Heart right ventricle (tissue), 16 donors: Measurements from ENCODE around the gene TMEM203. TPM values are rescaled to one million over a fixed set of nuclear protein-coding genes. Genes with fewer than 3 reads are reported as not detected.

Experiments used
- ATAC-seq, 8 donors: fragments of 200-7000 bp; cut with Tn5 transposase; one replicate each; pipeline ENCODE4 v1.9.1; 2020; ENCODE audit warnings: mild to moderate bottlenecking in 8 of 8, moderate library complexity in 8 of 8, moderate number of reproducible peaks in 1 of 8
- DNase-seq, 2 donors: peaks; one replicate each; pipeline ENCODE4 v3.0.0-alpha.2; 2020
- H3K27ac ChIP-seq, 10 donors: fragments of 200-600 bp; sonication (generic) in 2 of 10; one replicate each; pipeline versions ENCODE4 v1.5.0 to v1.8.0; 2020 to 2022; ENCODE audit warnings: mild to moderate bottlenecking in 3 of 10
- H3K27me3 ChIP-seq, 7 donors: fragments of 200-600 bp; one replicate each; pipeline ENCODE4 v1.8.0; 2021 to 2022; ENCODE audit warnings: mild to moderate bottlenecking in 2 of 7
- H3K36me3 ChIP-seq, 9 donors: fragments of 200-600 bp; sonication (generic) in 1 of 9; one replicate each; pipeline versions ENCODE4 v1.5.0 to v1.8.0; 2020 to 2022; ENCODE audit warnings: mild to moderate bottlenecking in 2 of 9
- H3K4me1 ChIP-seq, 9 donors: fragments of 200-600 bp; sonication (generic) in 1 of 9; one replicate each; pipeline versions ENCODE4 v1.5.0 to v1.8.0; 2020 to 2022; ENCODE audit warnings: mild to moderate bottlenecking in 4 of 9
- H3K4me3 ChIP-seq, 10 donors: fragments of 200-600 bp; sonication (generic) in 2 of 10; one replicate each; pipeline versions ENCODE4 v1.5.0 to v1.8.0; 2020 to 2022; ENCODE audit warnings: mild to moderate bottlenecking in 7 of 10, moderate library complexity in 2 of 10
- H3K9me3 ChIP-seq, 11 donors: fragments of 200-600 bp in 10 of 11; sonication (generic) in 2 of 11; one replicate each; pipeline versions ENCODE4 v1.5.0 to v1.8.0; 2013 to 2022; ENCODE audit warnings: mild to moderate bottlenecking in 2 of 11, control low read depth in 1 of 11, moderate library complexity in 1 of 11
- WGBS, 2 donors: extraction: QIAGEN DNeasy Blood & Tissue Kit; methylation state at CpG; one replicate each; pipeline ENCODE4 v1.1.7; 2013; ENCODE audit warnings: inconsistent platforms in 1 of 2; 5-methylcytosine and 5-hydroxymethylcytosine counted together
- intact Hi-C, 10 donors: fragments of 100-400 bp; cut with DNase I; formaldehyde crosslinking; loops; one replicate each; pipeline versions ENCODE4 v1.11.1 to v1.14.2; 2022
- polyA plus RNA-seq, 2 donors: library from polyadenylated mRNA; stranded (reverse); fragments of 200-250 nt; gene quantifications; one replicate each; pipeline ENCODE4 v1.2.3, GENCODE V29; 2013
- total RNA-seq, 10 donors: library from RNA; stranded (reverse); fragmentation: NEBNext Ultra II Directional in 3 of 10; extraction: Animal tissue kit (Norgen Biotek cat#: 25700) in 3 of 10; gene quantifications; one replicate each; pipeline versions ENCODE4 v1.2.1 to v1.2.4, GENCODE V29; 2021 to 2023
- TF ChIP-seq, protein P1 (sequence below), 9 donors: fragments of 200-600 bp; sonication (generic) in 2 of 9; IDR thresholded peaks; one replicate each; pipeline versions ENCODE4 v1.5.0 to v1.8.0; 2021 to 2022; ENCODE audit warnings: antibody characterized with exemption in 9 of 9, mild to moderate bottlenecking in 5 of 9, moderate library complexity in 1 of 9
- donor health status: Arrhythmogenic right ventricular cardiomyopathy.
- donor health status: ischemic (EF 13 %, LVEDD 7.1; RV severe dilation, severe dysfunction).
- donor health status: healthy with polysubstance abuse.
- donor health status: DM: no; HTN: yes; CAD: no.
- donor health status: DM: no; HTN: no; CAD: no.
- donor health status: ischemic (EF 25% LVEDD 6.9; RV normal size, moderate dysfunction).
- donor health status: ischemic (EF 25% LVEDD 5.7; RV mildly dilated, moderate dysfunction).
- donor health status: healthy.
- donor health status: DM: yes; HTN: yes; CAD: no.
- donor health status: Ischemic cardiomyopathy.
- donor health status: ischemic (EF 35%, LVEDD 5.7; RV mildly dilated, moderate dysfunction).
- donor health status: nonischemic (EF 11% LVEDD 7.7; RV severe dilation, severe dysfunction).
- donor health status: DM: yes; HTN: yes; CAD: no.
- donor health status: PGD.
- donor health status: ischemic (EF 29% LVEDD 5.4; RV normal size, mild dysfunction).
- donor health status: nonischemic (EF 23%, LVEDD 6.1; RV moderate dilation, normal function).

TMEM203 gene
- total and polyA plus RNA-seq, 12 donors = 36.4 to 51.2 (median 41.7) TPM

DNA sequence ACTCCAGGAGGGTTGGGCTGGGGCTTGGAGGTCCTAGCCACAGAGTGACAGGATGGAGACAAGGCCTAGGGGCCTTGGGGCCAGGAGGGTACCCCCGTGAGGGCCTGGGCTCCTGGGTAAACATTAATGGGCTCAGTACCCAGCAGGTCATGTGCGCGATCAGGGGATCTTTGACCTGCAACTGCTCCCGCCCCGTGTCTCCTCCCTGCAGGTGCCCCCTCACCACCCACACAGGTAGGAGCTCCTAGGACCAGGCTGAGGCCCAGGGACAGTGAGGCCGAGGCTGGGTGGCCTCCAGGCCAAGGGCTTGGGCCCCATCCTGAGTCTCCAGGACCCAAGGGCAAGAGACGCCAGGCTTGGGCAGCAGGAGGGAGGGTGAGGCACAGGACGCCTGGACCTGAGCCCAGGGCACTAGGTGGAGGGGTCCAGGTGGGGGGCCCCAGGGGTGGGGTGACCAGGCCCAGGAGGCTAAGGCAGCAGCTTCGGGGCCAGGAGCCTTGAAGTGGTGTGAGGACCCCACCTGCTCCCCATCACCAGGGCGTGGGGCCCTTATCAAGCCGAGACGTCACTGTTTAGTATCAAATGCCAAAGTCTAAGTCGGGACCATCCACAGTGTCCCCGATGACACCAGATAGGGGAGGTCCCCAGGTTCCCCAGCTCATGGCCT lies 25.4 kb upstream of the TMEM203 start, which contains the start of gene SLC34A3:
SLC34A3 (plus strand) TSS at position 197 of the 667 bp plus-strand sequence. CDS start 802 bp downstream, outside the sequence.
- Histone ChIP-seq H3K4me1 (peaks cover 0 to 11% (median 2%) of the 10 kb centered on the region in 9 donors), H3K27ac (no peak within 1 kb of the TSS), H3K9me3 (no peaks in the 10 kb centered on the region), H3K4me3 (no peak within 1 kb of the TSS), H3K27me3 (peaks cover 16 to 69% (median 64%) of the 10 kb centered on the region in 7 donors), H3K36me3 (no peaks in the 10 kb centered on the region)
- TF ChIP-seq, protein P1, sequence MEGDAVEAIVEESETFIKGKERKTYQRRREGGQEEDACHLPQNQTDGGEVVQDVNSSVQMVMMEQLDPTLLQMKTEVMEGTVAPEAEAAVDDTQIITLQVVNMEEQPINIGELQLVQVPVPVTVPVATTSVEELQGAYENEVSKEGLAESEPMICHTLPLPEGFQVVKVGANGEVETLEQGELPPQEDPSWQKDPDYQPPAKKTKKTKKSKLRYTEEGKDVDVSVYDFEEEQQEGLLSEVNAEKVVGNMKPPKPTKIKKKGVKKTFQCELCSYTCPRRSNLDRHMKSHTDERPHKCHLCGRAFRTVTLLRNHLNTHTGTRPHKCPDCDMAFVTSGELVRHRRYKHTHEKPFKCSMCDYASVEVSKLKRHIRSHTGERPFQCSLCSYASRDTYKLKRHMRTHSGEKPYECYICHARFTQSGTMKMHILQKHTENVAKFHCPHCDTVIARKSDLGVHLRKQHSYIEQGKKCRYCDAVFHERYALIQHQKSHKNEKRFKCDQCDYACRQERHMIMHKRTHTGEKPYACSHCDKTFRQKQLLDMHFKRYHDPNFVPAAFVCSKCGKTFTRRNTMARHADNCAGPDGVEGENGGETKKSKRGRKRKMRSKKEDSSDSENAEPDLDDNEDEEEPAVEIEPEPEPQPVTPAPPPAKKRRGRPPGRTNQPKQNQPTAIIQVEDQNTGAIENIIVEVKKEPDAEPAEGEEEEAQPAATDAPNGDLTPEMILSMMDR (IDR thresholded peaks at IDR 0.05) = no peak
- WGBS, 2 donors = 58 to 68% methylated on average over 14 of the region's 14 CpGs
- no peak for DNase-seq
- no peak for ATAC-seq
- intact Hi-C loops = loop anchor here in 1 of 10 donors (10.0 kb wide), 1 partner anchor 446 kb away; no protein-coding TSS in a partner anchor

DNA sequence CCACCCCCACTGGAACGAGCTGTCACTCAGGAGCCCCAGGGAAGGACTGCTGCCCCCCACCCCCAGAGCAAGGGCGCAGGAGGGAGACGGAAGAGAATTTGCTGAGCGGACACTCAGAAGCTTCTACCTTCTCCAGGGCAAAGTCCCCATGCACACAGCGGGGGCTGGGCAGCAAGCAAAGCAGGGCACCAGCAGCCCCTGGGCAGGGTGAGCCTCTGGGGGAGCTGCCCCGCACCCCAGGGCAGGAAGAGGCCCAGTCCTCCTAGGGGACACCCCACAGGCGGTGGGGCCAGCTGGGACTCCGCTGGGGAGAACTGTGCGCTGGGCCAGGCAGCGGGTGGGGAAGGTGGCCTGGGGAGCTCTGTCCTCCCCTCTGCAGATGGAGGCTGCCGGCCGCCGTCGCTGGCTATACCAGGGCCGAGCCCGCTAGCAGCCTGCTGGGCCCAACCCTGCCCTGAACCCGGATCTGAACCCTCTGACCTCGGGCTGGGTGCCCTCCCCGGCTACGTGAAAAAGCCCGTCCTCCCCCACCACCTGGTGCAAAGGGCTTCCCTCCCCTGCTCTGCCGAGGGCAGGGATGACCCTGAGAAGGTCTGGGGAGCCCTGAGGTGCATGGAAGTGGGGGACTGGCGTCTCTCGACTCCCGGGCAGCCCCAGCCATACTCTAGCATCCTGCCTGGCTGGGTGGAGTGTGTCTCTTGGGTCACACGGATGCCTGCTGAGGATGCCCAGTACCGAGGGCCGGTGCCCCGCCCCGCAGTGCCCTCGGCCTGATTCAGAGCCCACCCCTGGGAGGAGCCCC lies 24.7 kb upstream of the TMEM203 start:
- 63 to 64% methylated on average over 25 to 31 of the region's 31 CpGs for WGBS, 2 donors
- H3K27me3 ChIP-seq = peaks cover 16 to 67% (median 63%) of the 10 kb centered on the region in 7 donors
- TF ChIP-seq, protein P1 (IDR thresholded peaks at IDR 0.05) = no peak

DNA sequence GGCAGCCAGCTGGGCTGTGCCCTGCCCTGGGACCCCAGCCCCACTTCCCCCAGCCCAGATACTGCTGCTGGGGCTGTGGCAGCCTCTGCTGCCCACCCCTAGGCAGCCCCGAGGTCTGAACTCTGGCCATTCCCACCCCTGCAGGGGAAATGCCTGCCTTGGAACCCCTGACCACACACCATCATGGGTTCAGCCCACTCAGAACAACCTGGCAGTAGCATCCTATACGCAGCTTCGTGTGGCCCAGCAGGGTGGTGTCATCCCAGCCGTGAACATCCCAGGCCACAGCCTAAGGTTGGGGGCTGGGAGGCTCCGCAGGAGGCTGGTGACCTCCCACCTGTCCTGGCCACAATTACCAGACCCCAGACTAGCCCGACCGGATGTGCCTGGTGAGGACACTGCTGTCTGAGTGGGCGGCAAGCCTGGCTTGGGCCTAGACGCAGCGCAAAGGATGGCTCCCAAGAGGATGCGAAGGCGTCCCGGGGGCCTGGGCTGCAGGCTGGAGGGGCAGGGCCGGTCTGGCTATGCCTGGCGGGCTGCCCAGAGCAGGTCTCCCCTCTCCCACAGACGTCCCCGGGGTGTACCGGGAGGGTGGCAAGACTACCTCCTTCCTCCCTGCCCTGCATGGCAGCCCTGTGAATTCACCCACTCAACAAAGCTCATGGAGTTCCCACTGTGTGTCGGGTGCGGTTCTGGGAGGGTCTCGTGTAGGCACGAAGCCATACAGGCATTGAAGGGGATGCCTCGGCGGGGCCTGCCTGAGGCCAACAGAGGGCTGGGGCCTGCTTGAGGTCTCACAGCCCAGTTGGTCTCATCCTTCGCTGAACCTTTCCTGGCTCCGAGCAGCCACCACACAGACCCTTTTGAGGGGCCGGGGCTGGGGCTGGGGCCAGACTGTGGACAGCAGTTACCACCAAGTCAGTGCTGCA lies 23.8 kb upstream of the TMEM203 start:
- TF ChIP-seq, protein P1 (IDR thresholded peaks at IDR 0.05) = no peak
- WGBS, 2 donors = 62 to 66% methylated on average over 25 to 27 of the region's 27 CpGs
- Histone ChIP-seq H3K4me1 (peaks cover 0 to 9% (median 3%) of the 10 kb centered on the region in 9 donors), H3K27ac (no peak overlapping the region), H3K27me3 (peaks cover 16 to 60% (median 58%) of the 10 kb centered on the region in 7 donors), H3K36me3 (no peaks in the 10 kb centered on the region), H3K9me3 (no peaks in the 10 kb centered on the region), H3K4me3 (no peak overlapping the region)
- intact Hi-C loops = loop anchor here in 7 of 10 donors (2.0 to 5.0 kb wide), 6 partner anchors 37 to 112 kb away; partner anchors contain the start of genes ANAPC2 (in 1 of the 7) and SSNA1 (in 1 of the 7)
- no peak for DNase-seq
- ATAC-seq = no peak

More for the DNA sequence above, 24.7 kb upstream of the TMEM203 start:
- ATAC-seq (no peak), DNase-seq (no peak)
- peaks cover 0 to 7% (median 0%) of the 10 kb centered on the region in 9 donors for H3K4me1 ChIP-seq
- no peak overlapping the region for H3K4me3 ChIP-seq
- no peaks in the 10 kb centered on the region for H3K9me3 ChIP-seq
- H3K36me3 ChIP-seq = no peaks in the 10 kb centered on the region
- intact Hi-C loops = loop anchor here in 8 of 10 donors (2.0 to 10.0 kb wide), 7 partner anchors 38 to 445 kb away; partner anchors contain the start of genes ANAPC2 (in 1 of the 8) and SSNA1 (in 1 of the 8)
- no peak overlapping the region for H3K27ac ChIP-seq
